ENCODE measurements around the gene HS6ST1. TPM values are rescaled to one million over a fixed set of nuclear protein-coding genes. Genes with fewer than 3 reads are reported as not detected.

The HS6ST1 gene
- total RNA-seq, 1 donor from 2014 or later, result 31.1 TPM

- H3K27me3 ChIP-seq, result no peaks in the 10 kb centered on the region
- H3K36me3 ChIP-seq, result no peaks in the 10 kb centered on the region
- H3K4me1 ChIP-seq, result no peaks in the 10 kb centered on the region
- Mint-ChIP-seq H3K36me3 (peaks cover 21% of the 10 kb centered on the region), H3K4me1 (no peaks in the 10 kb centered on the region), H3K9me3 (peaks cover 12% of the 10 kb centered on the region), H3K27me3 (ENCODE audit: insufficient read depth, low read depth) (peaks cover 3% of the 10 kb centered on the region), H3K4me3 (no peak overlapping the region), H3K27ac (no peak overlapping the region)
- H2AFZ ChIP-seq (replicated peaks), result no peak overlapping the region
- H3K4me2 ChIP-seq, result no peak overlapping the region
- H3F3A ChIP-seq (ENCODE audit: low read depth), result no peaks in the 10 kb centered on the region
- peaks cover 57% of the 10 kb centered on the region for H3K79me2 ChIP-seq (ENCODE audit: low read depth)
- H3K9ac ChIP-seq, result no peak overlapping the region
- H3K9me3 ChIP-seq (ENCODE audit: low read depth), result no peaks in the 10 kb centered on the region
- no peak overlapping the region for H3K4me3 ChIP-seq
- no peak for DNase-seq (ENCODE audit: low spot score)
- H4K20me1 ChIP-seq (ENCODE audit: low read depth), result peaks cover 77% of the 10 kb centered on the region
- no peak overlapping the region for H3K27ac ChIP-seq
- TF ChIP-seq EZH2phosphoT487 (IDR thresholded peaks at IDR 0.05) (no peak), EZH2 (IDR thresholded peaks at IDR 0.05) (no peak), CTCF (IDR thresholded peaks at IDR 0.05) (no peak)
These were observed 39.7 kb downstream of the HS6ST1 start for GRCh38 chr2:128279009-128279408.

GRCh38 chr2:128277961-128278681 lies 40.5 kb downstream of the HS6ST1 start:
- Histone ChIP-seq H3K27me3 (no peaks in the 10 kb centered on the region), H2AFZ (replicated peaks) (no peak overlapping the region), H3K4me1 (no peaks in the 10 kb centered on the region), H3K79me2 (ENCODE audit: low read depth) (peaks cover 56% of the 10 kb centered on the region), H3K4me3 (no peak overlapping the region), H3K9me3 (ENCODE audit: low read depth) (no peaks in the 10 kb centered on the region), H3K27ac (no peak overlapping the region), H4K20me1 (ENCODE audit: low read depth) (peaks cover 77% of the 10 kb centered on the region), H3K36me3 (no peaks in the 10 kb centered on the region), H3K9ac (no peak overlapping the region), H3F3A (ENCODE audit: low read depth) (no peaks in the 10 kb centered on the region), H3K4me2 (no peak overlapping the region)
- no peak overlapping the region for H3K27ac Mint-ChIP-seq
- H3K4me3 Mint-ChIP-seq, result no peak overlapping the region
- no peaks in the 10 kb centered on the region for H3K4me1 Mint-ChIP-seq
- H3K27me3 Mint-ChIP-seq (ENCODE audit: insufficient read depth, low read depth), result peaks cover 3% of the 10 kb centered on the region
- DNase-seq (ENCODE audit: low spot score), result no peak
- no peak for TF ChIP-seq CTCF (IDR thresholded peaks at IDR 0.05)
- no peak for TF ChIP-seq EZH2 (IDR thresholded peaks at IDR 0.05)
- TF ChIP-seq EZH2phosphoT487 (IDR thresholded peaks at IDR 0.05), result no peak
- H3K36me3 Mint-ChIP-seq, result peaks cover 23% of the 10 kb centered on the region
- peaks cover 14% of the 10 kb centered on the region for H3K9me3 Mint-ChIP-seq

- H3K4me3 Mint-ChIP-seq, result no peak overlapping the region
- Histone ChIP-seq H3K79me2 (ENCODE audit: low read depth) (peaks cover 50% of the 10 kb centered on the region), H3K27ac (no peak overlapping the region), H4K20me1 (ENCODE audit: low read depth) (peaks cover 77% of the 10 kb centered on the region), H3K4me3 (no peak overlapping the region), H3K27me3 (no peaks in the 10 kb centered on the region), H3K9ac (no peak overlapping the region), H3K4me2 (no peak overlapping the region), H3K9me3 (ENCODE audit: low read depth) (no peaks in the 10 kb centered on the region), H2AFZ (replicated peaks) (no peak overlapping the region), H3K4me1 (no peaks in the 10 kb centered on the region), H3K36me3 (no peaks in the 10 kb centered on the region), H3F3A (ENCODE audit: low read depth) (no peaks in the 10 kb centered on the region)
- TF ChIP-seq CTCF (IDR thresholded peaks at IDR 0.05), result no peak
- TF ChIP-seq EZH2phosphoT487 (IDR thresholded peaks at IDR 0.05), result no peak
- TF ChIP-seq EZH2 (IDR thresholded peaks at IDR 0.05), result no peak
- peaks cover 14% of the 10 kb centered on the region for H3K9me3 Mint-ChIP-seq
- DNase-seq (ENCODE audit: low spot score), result no peak
- peaks cover 3% of the 10 kb centered on the region for H3K27me3 Mint-ChIP-seq (ENCODE audit: insufficient read depth, low read depth)
- no peak overlapping the region for H3K27ac Mint-ChIP-seq
- peaks cover 23% of the 10 kb centered on the region for H3K36me3 Mint-ChIP-seq
- no peaks in the 10 kb centered on the region for H3K4me1 Mint-ChIP-seq
These were observed 41.6 kb downstream of the HS6ST1 start for GRCh38 chr2:128276878-128277675.

Data from neural progenitor cell (in vitro differentiated cells).